GM21381 (cell line): ENCODE results near the gene COQ4.
"Not testable (repeated sequence)": the region's sequence is repeated elsewhere in the genome, so short reads cannot be mapped to it uniquely, and the experiment has no call there.

ENCODE experiments used
- ATAC-seq: cut with Tn5 transposase; IDR thresholded peaks from one replicate; pipeline ENCODE4 v1.9.1; 2021; ENCODE audit warnings: mild to moderate bottlenecking, moderate library complexity; ENCODE audit not compliant: unreplicated experiment

Gene COQ4

DNA sequence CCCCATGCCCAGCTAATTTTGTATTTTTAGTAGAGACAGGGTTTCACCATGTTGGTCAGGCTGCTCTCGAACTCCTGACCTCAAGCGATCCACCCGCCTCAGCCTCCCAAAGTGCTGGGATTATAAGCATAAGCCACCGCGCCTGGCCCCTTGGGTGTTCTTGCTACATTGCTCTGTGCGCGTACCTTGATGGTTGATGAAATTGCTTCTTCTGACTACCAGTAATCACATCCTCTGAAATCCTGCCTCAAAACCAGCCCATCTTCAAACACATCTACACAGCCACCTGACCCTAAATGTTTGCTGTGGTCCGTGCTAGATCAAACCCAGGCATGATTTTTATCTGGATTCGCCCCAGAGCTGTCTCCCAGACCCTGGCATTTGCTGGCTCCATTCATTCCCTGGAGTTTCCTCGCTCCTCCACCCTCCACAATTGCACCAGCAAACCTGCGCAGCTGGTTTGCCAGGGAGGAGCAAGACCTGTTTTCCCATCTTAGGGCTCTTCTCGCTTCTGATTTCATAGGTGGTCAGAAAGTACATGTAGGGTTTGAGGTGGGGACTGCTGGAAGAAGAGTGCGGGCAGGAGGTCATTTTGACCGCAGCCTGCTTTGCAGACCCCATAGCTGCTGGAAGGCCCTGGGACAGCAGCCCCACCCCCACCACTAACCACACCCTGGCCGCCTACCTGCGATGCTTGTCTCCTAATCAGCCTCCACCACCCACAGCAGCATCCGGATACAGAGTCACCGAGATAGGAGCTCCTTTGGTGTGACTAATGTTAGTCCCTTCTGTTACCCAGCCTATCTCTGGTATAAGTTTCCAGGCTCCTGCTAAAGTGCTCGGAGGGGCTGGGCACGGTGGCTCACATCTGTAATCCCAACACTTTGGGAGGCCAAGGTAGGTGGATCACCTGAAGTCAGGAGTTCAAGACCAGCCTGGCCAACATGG is 23.8 kb upstream of the COQ4 start:
- no peak for ATAC-seq

DNA sequence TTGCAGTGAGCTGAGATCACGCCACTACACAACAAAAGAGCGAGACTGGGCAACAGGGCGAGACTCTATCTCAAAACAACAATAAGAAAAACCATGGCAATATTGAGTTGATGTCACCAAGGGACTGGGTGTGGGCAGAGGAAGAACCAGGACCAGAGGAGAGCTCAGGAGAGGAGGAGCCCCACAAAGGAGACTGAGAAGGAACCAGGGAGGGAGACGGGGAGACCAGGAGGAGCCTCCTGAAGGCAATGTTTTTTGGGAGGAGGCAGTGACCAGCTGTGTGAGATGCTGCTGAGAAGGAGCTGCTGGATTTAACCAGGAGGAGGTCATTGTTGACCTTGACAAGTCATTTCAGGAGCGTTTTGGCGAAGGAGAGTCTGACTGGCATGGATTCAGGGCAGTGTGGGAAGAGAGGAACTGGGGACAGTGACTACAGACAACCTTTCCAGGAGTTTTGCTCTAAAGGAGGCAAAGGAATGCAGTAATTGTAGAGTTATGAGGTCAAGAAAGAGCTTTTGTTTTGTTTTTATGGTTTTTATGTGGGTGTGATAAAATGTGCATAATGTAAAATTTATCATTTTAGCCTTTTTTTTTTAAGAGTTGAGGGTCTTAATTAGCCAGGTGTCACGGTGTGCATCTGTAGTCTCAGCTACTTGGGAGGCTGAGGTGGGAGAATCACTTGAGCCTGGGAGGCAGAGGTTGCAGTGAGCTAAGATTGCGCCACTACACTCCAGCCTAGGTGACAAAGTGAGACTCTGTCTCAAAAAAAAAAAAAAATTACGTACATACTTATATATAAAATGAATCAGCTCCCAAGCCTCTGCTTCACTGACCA is 18.3 kb upstream of the COQ4 start:
- no peak for ATAC-seq

DNA sequence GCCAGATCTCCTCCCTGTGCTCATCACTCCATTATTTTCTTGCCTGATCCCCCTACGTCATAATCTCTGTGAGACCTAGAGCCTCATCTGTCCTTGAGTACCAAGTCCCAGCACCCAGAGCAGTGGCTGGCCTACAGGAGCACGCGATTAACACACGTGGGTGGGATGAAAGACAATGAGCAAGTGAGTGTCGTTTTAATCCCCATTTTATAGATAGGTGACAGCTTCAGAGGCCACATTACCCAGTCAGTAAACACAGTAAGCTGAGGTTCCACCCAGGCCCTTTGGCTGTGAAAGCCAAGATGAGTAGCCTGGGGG is 17.7 kb upstream of the COQ4 start:
- no peak for ATAC-seq

DNA sequence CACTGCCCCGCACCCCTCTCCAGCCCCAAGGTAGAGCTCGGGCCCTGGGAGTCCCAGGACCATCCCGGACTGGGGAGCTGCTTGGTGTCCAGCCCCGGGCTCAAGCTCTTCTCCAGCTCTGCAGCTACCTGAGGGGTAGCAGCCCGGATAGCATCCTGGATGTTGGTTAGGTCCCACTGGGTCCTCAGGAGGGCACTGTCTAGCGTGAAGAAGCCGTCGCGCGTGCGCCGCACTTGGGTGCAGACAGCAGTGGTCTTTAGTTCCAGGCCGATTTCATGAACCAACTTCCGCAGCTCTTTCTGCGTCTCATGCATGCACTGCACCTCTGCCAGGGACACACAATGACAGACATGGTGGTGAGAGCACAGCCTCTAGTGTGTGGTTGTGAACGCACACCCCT is 13.1 kb upstream of the COQ4 start:
- ATAC-seq: no peak

DNA sequence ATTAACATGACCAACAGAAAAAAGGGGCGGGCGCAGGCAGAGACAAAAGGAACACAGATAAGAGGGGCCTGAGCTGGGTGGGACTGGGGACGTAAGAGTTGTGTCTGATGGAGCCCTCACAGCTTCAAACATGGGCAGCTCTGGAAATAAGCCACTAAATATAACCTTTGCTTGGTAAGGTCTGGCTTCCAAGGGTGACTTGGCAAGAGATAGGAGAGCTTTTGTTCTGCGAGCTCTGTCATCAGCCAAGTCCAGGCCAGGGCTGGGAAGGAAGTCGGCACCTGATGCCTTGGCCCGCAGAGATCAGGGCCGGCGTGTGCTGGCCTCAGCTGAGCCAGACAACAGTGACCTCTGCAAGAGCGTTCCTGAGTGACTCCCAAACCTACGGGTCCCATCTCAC is 12.2 kb upstream of the COQ4 start:
- ATAC-seq: no peak

DNA sequence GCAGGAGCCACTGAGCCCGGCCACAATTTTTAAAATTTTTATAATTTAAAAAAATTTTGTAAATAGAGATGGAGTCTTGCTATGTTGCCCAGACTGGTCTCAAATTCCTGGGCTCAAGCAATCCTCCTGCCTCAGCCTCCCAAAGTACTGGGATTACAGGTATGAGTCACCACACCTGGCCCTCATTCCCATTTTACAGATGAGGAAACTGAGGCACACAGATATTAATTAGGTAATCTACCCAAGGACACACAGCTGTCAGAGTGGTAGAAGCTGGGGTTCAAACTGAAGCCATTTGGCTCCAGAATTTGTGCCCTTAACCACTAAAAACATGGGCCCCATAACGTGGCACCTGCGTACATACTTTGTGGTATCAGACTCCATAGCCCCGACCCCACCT is 7.9 kb upstream of the COQ4 start:
- ATAC-seq: no peak

DNA sequence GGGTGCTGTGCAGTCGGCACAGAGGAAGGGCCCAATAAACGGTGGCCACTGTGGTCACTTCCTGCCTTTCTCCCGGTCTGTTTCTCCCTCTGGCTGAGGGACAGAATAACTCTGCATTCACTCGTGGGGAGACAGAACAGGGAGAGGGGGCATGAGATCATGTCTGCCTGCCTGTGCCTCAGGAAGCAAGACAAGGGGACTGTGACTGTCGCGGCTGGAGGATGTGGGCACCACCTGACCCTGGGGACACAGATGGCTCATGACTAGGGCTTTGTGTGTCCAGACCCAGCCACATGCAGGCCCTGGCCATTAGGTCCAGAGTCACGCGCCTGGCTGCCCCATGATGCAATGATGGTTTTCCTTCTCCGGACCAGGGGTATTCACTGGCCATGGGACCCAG is 6.2 kb upstream of the COQ4 start:
- ATAC-seq: no peak

DNA sequence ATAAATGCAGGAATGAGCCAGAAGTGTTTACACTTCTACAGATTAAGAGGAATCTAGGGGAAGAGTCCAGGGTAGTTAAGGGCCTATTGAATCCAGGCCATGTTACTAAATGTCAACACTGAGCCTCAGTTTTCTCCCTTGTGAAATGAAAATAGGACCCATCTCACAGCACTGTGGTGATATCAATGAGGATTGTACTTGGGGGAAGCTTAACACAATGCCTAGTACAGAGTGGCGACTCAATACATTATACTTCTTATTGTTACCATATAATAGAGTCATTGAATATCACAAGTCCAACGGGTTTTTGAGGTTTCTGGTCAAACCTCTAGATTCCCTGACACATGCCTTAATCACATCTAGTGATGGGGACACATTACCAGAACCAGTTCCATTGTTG is 5.0 kb upstream of the COQ4 start:
- no peak for ATAC-seq

DNA sequence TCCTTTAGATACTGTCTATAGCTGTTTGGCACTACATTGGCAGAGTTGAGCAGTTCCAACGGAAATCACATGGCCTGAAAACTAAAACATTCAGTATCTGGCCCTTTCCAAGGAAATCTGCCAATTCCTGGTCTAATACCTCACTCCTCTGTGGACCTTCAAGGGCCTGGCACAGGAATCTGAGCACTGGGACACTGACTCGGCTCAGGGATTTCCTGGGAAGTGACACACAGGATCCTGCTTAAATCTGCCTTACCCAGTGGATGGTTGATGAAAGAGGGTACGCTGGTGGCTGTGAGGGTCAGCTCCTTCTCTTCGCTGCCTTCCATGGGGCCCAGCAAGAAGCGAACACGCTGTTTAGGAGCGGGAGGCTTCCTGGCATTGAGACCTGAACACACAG is 1.3 kb upstream of the COQ4 start:
- ATAC-seq: no peak

DNA sequence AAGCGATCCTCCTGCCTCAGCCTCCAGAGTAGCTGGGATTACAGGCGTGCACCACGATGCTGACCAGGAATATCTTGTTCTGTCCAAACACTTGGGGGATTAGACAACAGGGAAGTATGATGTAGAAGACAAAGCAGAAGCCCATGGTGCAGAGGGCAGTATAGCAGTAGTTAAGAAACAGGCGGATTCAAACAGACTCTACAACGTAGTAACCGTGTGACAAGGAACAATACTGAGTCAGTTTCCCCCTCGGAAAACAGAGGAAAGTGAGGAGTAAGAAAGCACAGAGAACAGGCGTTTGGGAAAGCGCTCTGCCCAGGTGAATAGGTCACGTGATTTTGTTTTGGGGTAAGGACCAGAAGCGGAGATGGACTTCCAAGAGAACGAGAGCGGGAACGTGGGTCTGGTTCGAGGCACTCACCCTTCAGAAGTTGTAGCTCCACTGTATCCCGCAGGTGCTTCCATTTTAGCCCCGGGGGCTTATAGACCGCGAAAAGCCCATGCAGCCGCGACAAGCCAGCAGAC is 698 bp upstream of the COQ4 start:
- ATAC-seq: peak; percentile 11

DNA sequence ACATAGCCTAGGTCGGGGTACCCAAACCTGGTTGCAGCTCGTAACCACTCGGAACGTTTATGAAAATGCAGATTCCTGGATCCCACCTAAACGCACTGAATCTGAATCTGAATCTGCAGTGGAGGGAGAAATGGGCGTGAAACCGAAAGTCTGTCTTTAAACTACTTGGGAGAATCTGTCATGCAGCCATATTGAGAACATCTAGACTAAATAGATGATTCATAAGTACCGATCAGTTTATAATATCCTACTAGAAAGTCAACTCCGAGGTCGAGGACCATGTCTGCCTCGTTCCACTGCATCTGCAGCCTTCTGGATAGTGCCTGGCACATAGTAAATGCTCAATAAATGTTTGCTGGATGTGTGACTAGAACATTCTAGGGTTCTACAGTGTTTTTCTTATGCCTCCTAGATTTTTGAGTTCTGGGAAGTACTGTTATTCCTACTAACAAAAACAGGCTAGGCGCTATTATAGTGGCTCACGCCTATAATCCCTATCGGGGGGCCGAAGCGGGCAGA is 632 bp downstream of the COQ4 start:
- ATAC-seq: no peak

DNA sequence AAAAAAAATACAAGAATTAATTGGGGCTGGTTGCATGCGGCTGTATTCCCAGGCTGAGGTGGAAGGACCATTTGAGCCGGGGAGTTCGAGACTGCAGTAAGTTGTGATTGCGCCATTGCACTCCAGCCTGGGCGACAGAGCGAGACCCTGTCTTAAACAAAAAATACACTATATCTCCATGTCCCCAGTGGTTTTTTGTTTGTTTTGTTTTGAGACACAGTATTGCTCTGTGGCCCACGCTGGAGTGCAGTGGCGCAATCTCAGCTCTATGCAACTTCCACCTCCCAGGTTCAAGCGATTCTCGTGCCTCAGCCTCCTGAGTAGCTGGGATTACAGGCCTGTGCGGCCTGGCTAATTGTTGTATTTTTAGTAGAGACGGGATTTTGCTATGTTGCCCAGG is 1.2 kb downstream of the COQ4 start:
- ATAC-seq: no peak

DNA sequence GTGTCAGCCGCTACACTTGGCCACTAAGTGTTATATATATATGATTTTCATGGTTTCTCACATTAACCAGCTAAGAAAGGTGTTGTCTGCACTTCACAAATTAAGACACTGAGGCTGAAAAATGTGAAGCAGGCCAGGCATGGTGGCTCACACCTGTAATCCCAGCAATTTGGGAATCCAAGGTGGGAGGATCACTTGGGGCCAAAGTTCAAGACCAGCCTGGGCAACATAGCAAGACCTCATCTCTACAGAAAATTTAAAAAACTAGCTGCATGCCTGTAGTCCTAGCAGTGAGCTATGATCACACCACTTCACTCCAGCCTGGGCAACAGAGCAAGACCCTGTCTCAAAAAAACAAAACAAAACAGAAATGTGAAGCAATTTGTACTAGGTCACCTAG is 1.8 kb downstream of the COQ4 start:
- ATAC-seq: no peak

DNA sequence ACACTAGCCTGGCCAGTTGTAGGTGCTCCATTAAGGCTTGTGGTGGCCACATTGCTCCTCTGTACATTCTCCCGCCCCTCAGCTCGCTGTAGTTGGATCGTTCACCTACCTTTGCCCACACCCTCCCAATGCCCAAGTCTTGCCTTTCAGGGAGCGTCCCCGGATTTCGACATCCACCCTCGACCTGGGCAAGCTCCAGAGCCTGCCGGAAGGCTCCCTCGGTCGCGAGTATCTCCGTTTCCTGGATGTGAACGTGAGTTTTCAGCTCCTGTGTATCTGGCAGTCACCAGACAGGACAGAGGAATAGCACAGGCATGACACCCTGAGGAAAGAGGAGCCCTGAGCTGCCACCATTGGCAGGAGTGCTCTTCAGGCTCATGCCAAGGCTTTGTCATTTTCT is 3.0 kb downstream of the COQ4 start:
- no peak for ATAC-seq

DNA sequence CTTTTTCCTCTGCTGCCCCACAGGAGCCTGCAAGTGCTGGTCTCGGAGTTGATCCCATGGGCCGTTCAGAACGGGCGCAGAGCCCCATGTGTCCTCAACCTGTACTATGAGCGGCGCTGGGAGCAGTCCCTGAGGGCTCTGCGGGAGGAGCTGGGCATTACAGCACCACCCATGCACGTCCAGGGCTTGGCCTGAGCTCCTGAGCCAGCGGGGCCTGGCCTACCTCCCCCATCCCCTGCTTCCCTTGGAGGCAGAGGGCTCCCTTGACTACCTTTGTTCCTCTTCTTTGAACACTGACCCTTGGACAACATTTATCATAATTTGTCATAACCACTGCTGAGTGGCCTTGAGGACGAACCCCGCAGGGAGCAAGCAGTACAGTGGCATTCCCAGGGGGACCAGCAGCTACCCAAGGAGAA is 10.8 kb downstream of the COQ4 start:
- ATAC-seq: no peak

DNA sequence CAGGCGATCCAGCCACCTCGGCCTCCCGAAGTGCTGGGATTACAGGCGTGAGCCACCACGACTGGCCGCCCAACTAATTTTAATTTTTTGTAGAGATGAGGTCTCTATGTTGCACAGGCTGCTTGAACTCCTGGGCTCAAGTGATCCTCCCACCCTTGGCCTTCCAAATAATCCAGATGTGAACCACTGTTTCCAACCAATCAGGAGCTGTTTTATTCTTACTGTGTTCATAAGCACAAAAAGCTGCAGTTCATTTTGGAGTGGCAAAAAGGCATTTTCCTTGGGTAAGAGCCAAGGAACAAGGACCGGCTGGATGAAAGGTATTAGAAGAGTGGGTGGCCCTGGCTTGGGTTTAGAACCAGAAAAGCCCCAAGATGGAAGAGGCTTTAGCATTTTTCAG is 12.5 kb downstream of the COQ4 start:
- ATAC-seq: no peak

DNA sequence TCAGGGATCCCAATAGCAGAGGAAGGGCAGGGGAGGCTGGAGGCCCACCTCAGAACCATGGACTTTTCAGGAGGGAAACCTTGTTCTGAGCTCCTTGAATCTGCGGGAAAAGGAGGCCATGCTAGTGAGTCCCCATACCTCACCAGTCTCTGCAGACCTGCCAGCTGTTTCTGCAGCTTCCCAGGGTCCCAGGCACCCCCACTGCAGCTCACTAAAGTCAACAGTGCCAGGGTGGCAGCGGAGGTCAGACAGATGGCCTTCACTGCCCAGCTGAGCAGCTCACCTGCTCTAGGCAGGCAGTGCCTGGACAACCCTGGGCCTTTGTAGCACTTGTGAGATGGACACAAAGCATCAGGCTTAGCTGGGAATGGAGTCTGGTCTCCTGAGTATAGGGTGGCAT is 13.3 kb downstream of the COQ4 start:
- ATAC-seq: no peak

DNA sequence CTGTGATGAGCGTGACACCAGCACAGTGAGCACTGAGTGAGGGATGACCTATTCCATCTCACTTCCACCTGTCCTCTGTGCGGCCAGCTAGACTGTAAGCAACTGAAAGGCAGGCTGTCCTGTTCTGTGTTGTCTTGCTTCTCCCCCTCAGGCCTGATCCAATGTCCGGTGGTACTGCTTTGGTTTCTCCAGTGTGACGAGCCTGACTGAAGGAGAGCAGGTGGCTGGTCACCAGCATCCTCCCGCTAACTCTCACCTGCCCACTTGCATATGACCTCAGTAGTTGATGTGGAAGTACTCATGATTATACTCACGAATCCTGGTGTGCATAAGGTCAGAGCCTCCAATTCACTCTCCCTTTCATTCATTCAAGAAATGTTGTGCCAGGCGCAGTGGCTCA is 15.3 kb downstream of the COQ4 start:
- ATAC-seq: no peak

DNA sequence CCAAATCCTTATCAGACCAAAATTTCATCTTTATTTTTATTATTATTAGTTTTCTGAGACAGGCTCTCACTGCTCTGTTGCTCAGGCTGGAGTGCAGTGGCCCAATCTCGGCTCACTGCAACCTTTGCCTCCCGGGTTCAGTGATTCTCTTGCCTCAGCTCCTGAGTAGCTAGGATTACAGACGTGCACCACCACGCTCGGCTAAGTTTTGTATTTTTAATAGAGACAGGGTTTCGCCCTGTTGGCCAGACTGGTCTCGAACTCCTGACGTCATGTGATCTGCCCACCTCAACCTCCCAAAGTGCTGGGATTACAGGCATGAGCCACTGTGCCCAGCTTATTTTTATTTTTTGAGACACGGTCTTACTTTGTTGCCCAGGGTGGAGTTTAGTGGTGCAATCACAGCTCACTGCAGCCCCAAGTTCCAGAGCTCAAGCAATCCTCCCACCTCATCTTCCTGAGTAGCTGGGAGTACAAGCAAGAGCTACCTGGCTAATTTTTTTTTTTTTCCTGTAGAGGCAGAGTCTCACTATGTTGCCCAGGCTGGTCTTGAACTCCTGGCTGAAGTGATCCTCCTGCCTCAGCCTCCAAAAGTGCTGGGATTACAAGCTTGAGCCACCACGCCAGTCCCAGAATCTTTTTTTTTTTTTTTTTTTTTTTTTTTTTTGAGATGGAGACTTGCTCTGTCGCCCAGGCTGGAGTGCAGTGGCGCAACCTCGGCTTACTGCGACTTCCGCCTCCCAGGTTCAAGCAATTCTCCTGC is 16.4 kb downstream of the COQ4 start:
- not testable (repeated sequence) for ATAC-seq

DNA sequence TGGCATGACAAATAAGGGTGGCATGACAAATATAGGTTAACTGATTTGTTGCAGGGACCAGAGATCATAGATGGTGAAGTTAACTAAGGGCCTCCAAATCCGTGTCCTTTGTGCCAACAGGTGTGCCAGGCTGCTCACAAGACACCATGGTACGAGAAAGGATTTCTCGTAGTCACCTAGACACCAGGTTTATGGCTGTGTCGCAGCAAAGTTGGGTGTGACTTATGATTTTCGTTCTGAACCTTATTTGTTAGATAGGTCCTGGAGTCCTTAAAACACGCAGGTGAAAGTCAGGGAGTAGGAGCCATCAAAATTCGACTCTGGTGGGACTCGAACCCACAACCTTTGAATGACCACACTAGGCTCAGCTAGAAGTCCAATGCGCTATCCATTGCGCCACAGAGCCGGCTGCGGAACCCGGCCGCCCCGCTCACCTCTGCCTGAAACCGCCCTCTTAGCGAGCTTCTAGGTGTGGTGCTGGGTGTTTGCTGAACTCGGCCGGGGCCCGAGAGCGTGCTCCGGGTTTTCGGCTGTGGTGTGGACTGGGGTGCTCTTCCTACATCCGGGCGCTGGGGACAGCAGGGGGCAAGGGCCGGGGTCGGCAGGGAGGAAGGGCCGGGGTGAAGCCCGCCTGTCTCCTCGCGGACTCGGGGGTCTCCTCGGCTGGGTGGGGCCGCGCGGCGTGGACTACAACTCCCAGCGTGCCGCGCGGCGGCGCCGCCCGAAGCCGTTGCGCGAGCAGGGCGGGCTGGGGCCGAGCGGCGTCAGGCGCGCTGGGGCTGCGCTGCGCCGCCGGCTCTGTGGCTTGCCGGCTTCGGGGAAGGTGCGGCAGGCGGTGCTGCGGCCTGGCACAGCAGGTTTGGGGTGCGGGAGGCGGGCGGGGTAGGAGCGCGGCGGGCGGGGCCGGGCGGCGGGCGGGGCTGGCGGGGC is 17.4 kb downstream of the COQ4 start, which contains the start of gene SLC27A4:
Gene SLC27A4, plus strand, starts transcription at position 767 of the 930 bp plus-strand sequence. CDS start 2,606 bp downstream, outside the sequence.
- ATAC-seq: peak; percentile 86
